Stimulated activated CD4-positive, alpha-beta T cell treated with anti-CD3 and anti-CD28 coated beads, TNF-alpha, amount 100 ng/mL, for 4 hours (primary cell): Measurements from ENCODE around the gene GULP1.

Experiments used
- DNase-seq, 3 experiments: peaks; one replicate each; pipeline ENCODE4 v3.0.0-alpha.2; 2020; ENCODE audit warnings: low read depth in 3 of 3

GULP1 gene

DNA sequence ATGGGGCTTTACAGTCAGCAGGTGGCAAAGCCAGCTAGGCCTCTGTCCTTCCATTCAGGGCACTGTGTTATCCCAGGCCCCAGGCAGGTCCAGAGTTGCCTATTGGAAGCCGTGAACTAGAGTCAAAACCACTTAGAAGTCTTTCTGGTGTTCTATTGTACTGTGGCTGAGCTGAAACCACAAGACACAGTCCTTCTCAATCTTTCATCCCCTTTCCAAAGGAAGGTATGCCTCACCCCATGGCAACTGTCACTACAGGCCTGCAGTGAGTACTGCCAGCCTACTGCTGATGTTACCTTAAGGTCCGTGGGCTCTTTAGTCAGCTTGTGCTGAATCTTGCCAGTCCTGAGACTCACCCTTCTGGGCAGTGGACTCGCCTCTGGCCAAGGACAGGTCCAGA is 181.6 kb downstream of the GULP1 start:
- DNase-seq: no peak

DNA sequence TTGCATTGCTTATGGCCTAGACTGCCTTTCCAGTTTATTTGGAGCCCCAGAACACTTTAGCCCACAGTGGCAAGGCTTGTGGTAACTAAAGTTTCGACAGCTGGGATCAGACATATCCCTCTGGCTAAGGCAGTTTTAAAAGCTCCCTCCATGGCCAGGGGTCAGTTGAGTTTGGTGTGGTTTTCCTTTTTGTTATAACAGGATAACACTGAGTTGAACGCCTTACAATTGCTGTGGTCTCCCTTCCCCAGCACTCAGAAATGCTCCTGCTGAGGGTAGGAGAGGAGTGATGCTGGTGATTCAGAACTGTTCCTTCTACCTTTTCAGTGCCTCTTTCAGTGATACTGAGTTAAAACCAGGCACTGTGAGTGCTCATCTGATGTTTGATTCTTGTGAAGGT is 182.6 kb downstream of the GULP1 start:
- DNase-seq: no peak

GRCh38 chr2:188475945-188476344 is 184.3 kb downstream of the GULP1 start:
- no peak for DNase-seq

GRCh38 chr2:188477564-188478103 is 186.0 kb downstream of the GULP1 start:
- DNase-seq: no peak

GRCh38 chr2:188478724-188479123 is 187.1 kb downstream of the GULP1 start:
- DNase-seq: no peak

GRCh38 chr2:188481474-188481873 is 189.8 kb downstream of the GULP1 start:
- DNase-seq: no peak

DNA sequence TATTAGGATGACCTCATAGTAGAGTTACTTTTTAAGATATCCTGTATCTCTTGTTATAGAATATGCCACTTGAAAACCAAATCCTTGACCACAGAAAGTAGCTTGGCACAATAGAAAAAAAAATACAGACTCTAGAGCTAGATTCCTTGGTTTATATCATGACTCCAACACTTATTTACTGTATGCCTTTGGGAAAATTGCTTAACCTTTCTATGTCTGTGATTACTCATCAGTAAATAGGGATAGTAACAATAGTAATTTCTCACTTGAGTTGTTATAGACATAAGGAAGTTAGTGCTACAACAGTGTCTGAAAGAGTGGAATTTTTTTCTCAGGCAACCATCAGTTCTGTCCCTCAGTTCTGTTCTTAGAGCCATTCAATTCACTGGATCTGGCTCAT is 193.8 kb downstream of the GULP1 start:
- no peak for DNase-seq

DNA sequence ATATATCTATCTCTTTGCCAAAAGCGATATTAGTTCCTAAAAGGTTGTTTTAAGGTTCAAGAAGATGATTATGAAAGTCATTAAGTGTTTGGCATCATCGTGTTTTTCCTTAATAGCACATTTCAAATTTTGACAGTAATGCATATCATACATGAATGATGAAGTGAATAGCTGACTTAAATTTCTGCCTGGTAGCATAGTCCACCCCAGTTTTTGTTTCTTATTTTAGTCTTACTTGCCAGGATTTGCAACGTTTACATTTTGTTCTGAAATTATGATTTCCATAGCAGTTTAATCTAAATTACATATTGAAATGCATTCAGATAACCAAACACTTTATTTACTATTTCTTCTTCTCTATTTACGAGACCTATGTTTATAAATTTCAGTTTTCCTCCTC is 201.1 kb downstream of the GULP1 start:
- no peak for DNase-seq

DNA sequence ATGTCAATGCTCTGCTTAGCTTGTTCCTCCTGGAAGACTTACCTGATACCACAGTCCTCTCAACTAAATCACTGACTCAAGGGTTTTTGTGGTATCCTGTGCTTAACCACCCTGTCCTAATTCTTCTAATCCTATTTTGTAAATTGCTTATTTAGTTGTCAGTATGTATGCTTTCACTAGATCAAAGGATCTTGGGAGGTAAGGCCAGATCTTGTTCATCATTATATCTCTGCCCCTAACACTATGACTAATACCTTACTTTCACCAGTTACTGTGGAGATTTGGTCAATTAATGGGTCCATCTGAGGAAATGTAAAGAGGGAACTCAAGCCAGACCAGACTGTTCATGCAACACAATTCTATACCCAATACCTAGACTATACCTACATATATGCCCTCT is 203.2 kb downstream of the GULP1 start:
- DNase-seq: no peak

DNA sequence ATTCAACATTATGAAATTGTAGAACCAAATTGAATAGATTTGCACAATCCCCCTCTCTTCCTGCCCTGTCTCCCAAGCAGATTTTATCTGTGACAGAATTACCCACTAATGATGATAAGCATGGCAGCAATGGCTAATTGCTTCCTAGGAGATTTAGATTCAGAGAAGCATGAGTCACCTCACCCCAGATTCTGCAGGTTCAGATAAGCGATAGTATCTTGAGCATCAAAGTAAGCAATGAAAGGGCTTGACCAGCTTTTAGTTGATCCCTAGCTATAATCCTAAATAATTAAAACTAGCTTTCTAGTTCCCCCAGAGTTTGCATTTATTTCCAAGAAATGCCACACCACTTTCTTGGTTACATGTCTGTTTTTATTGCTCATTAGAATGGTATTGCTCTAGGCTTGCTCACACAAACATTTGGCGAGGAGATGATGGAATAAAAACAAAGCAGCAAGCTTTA is 204.3 kb downstream of the GULP1 start:
- DNase-seq: no peak

DNA sequence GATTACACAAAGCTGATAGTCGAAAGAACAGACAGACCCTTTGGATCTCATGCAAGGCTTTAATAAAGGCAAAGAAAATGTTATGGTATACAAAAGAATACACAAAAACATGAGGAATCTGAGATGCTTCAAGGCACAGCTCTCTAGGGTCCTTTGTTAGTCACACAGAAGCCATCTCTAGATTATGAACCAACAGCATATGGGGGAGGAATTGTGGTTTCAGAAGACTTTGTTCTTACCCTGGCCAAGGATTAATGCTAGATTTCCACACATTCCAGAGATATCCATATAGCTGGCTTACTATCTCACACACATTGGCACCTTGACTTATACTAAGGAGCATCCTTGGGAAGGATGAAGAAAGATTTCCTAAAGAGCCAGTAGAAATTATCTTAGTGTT is 206.1 kb downstream of the GULP1 start:
- no peak for DNase-seq

- DNase-seq: no peak
Observed at GRCh38 chr2:188503975-188504374, 212.3 kb downstream of the GULP1 start.

DNA sequence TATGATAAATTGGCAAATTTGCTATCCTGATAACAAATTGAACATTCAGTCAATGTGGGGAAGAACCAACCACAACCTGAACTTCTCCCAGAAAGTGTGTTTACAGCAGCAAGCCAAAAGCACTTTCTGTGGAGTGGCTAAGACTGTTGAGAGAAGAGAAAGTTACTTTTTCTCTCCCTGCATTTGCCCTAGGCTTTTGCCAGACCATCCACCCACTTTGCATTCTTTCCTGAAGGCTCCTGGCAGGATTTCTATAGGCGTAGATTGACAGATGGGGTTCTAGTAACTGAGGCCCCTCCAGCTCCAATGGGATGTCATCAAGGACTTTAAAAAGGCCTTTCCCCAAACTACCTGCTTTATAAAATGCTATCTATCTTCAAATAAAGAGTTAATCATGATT is 215.2 kb downstream of the GULP1 start:
- DNase-seq: no peak

- no peak for DNase-seq
Observed at GRCh38 chr2:188511346-188511745, 219.7 kb downstream of the GULP1 start.

DNA sequence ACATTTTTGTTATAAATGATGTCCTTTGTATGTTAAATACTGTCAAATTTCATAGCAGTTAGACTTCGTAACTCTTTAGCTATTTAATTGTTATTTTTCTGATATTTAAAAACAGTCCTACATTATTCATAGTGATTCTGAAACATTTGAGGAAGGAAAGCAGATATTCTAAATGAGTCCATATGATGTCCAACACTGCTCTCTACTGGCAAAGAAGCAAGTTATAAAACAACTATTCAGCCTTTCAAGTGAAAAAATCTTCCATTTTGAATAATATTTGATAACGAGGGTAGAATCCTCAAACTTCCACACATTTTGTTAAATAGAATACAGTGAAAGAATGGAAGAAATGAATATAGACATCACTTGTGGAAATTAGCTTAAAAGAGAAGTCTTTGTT is 220.8 kb downstream of the GULP1 start:
- DNase-seq: no peak

DNA sequence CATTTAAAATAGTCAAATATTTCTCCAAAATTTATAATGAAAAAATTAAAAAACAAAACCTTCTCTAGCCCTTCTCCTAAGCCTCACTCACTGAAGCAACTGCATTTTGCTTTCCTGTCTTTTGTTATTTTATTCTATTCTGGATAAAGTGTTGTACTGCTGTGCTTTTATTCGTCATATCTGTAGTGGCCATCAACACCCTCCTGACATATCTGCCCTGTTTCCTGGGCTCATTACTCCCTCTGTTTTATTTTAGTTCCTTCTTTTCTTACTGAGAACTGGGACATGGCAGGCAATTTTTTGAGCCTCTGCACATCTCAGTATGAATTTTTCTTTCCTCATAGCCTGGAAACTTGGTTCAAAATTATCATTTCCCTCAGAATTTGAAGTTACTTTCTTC is 224.2 kb downstream of the GULP1 start:
- no peak for DNase-seq

DNA sequence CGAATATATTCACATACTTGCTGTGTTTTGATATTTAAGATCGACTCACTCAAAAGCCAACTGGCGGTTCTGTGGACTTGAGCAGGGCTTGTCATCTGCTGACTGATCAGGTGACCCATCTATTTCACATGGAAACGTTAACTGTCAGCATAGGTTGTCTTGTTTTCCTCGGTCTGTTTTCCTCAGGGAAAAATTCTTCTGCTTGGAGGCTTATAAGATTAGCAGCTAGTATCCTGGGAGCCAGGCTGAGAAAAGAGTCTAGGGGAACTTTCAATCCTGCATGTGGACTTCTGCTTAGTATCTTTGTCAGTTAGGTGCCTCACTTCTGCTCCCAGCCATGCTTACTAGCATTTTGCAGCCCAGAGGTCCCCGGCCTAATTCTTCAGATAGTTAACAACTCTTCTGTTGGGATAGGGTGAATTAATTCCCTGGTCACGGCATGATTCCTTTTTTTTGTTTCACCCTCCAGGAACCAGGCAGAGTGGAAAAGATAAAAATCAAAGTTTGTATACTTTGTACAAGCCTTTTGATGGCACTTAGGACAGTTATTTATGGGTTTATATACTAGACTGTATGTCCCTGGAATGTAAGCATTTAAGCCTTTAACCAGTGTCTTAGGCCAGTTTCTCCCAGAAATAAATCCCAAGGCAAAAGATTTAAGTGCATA is 226.0 kb downstream of the GULP1 start:
- no peak for DNase-seq

GRCh38 chr2:188518381-188518780 is 226.7 kb downstream of the GULP1 start:
- DNase-seq: no peak

DNA sequence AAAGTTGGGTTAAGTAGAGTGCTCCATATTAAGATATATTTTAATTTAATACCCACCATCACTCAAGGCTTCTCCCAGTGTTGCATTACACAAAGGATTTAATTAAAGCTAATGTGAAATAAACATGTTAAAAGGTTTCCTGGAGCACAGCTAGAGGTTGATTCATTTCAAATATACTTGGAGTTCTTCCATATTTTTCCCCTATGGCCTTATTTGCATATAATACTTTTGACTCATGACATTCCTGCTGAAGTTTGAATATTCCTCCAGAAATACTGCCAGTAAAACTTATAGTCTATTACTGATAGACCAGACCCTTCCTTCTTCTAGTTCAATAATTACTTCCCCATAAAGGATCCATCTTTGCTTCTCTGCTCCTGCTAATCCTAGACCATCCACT is 227.5 kb downstream of the GULP1 start:
- DNase-seq: no peak

DNA sequence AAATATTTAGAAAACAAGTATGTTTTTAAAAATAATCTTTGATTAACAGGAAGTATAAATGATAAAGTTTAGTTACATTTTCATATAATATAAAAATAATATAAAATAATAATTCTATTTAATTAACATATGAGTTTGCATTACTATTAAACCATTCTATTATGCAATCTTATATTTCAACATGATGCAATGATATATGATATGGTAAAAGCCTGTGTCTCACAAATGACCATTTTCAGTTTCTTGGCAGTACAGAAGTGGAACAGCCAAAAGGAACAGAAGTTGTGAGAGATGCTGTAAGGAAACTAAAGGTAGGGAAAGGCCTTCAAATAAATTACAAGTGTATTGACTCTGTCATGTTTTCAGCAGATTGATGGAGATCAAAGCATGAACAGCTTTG is 230.8 kb downstream of the GULP1 start:
- DNase-seq: no peak

DNA sequence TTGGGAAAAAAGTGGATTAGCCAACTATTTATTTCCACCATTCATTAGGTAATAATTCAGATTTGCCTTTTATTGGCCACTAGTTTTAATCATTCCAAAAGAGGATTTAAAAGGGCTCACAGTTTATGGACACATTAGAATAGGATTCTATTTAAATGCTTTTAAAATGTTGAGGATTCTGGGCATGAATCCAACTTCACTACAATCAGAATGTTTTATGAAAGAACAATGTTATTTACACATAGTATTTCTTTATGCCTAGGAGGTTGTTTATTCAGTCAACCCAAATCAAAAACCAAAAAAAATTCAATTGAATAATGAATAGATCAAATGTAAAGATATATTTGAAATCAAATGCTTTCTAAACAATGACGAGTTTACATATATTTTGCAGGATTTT is 232.2 kb downstream of the GULP1 start:
- DNase-seq: no peak

- no peak for DNase-seq
Observed at GRCh38 chr2:188524519-188525113, 232.9 kb downstream of the GULP1 start.

DNA sequence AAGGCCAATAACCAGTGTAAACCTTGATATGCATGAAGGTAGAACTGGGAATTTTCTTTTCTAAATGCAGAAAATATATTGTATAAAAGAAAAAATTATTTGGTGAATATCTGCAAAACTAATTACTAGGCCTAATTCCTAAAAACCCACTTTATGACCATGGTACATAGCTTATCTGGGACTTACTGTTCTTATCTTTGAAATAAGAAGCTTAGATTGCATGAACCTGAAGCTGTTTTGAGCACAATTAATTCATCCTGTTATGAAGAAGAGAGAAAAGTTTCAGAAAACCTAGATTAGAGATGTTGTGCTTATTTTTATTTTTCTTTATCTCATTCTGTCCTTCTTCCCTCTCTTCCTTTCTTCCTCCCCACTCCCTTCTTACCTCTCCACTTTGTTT is 235.0 kb downstream of the GULP1 start:
- no peak for DNase-seq

DNA sequence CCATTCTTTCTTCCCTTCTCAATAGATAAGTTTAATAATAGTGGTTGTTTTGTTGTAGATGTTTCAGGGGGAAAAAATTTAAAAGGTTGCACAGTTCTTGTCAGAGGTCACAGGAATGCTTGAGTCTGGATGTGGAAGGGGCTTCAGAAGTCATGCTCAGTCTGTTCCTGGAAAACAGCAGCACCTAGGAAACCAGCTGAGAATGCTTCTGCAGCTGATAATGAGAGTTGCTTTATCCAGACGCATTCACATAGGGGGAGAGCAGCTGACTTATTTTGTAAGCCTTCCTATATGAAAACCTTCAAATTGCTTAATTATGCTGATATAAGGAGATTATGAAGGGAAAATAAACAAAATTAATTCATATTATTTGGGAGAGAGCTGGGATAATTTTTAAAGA is 235.5 kb downstream of the GULP1 start:
- no peak for DNase-seq
